Transverse colon (tissue), 4 donors: Measurements from ENCODE around the gene MRPL24.

Experiments
- POLR2AphosphoS5 ChIP-seq, 3 donors: sonication (generic); formaldehyde crosslinking; IDR thresholded peaks; one replicate each; pipeline ENCODE4 v1.6.1; 2016; ENCODE audit warnings: antibody characterized with exemption in 3 of 3
- TF ChIP-seq, protein P1 (sequence below), 5 experiments: fragments of 200-600 bp in 3 of 5; fragments of 450-650 bp in 2 of 5; sonication (generic) in 3 of 5; IDR thresholded peaks; 1 replicate in 2 of 5; 2 replicates in 3 of 5; pipeline ENCODE4 v1.5.1; 2016 to 2017; ENCODE audit warnings: antibody characterized with exemption in 5 of 5, inconsistent platforms in 3 of 5, mild to moderate bottlenecking in 2 of 5, moderate library complexity in 1 of 5

DNA sequence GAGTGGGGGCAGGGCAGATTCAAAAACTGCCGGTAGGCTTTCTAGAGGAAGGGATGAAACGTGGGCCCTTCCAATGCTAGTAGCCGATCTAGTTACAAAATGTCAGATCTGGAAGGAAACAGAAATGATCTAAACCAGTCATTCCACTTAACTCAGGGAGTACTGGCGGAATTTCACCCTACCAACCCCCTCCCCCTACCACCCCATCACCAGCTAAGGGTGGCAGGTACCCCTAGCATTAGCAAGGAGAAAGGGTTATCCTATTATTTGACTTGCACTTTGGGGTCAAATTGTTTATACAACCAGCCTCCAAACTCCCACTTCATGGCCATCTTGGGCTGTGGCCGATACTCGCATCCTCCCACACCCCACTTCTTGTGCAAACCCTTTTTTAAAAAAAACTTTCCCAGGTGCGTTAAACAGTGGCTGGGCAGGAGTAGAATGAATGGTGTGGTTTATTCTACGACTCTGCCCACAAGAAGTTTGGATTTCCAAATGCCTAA is 644 bp upstream of the MRPL24 start:
- TF ChIP-seq, protein P1, sequence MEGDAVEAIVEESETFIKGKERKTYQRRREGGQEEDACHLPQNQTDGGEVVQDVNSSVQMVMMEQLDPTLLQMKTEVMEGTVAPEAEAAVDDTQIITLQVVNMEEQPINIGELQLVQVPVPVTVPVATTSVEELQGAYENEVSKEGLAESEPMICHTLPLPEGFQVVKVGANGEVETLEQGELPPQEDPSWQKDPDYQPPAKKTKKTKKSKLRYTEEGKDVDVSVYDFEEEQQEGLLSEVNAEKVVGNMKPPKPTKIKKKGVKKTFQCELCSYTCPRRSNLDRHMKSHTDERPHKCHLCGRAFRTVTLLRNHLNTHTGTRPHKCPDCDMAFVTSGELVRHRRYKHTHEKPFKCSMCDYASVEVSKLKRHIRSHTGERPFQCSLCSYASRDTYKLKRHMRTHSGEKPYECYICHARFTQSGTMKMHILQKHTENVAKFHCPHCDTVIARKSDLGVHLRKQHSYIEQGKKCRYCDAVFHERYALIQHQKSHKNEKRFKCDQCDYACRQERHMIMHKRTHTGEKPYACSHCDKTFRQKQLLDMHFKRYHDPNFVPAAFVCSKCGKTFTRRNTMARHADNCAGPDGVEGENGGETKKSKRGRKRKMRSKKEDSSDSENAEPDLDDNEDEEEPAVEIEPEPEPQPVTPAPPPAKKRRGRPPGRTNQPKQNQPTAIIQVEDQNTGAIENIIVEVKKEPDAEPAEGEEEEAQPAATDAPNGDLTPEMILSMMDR (IDR thresholded peaks at IDR 0.05): no peak
- no peak for TF ChIP-seq POLR2AphosphoS5 (IDR thresholded peaks at IDR 0.05)
